HepG2 (cell line): ENCODE measurements around the gene FUT3. TPM values are rescaled to one million over a fixed set of nuclear protein-coding genes. Genes with fewer than 3 reads are reported as not detected.

Source experiments
- ATF3 ChIP-seq: sonication (generic); formaldehyde crosslinking; IDR thresholded peaks from 2 replicates; pipeline ENCODE4 v1.4.0; 2020; ENCODE audit warnings: missing genetic modification reagents
- E2F5 ChIP-seq: sonication (generic); formaldehyde crosslinking; conservative IDR thresholded peaks from 2 replicates; pipeline ENCODE4 v1.4.0; 2020; ENCODE audit warnings: missing genetic modification reagents
- HIC2 ChIP-seq: sonication (generic); formaldehyde crosslinking; IDR thresholded peaks from 2 replicates; pipeline ENCODE4 v1.9.0; 2022; ENCODE audit warnings: low read depth, missing genetic modification reagents
- NFAT5 ChIP-seq: sonication (generic); formaldehyde crosslinking; IDR thresholded peaks from 2 replicates; pipeline ENCODE4 v1.4.0; 2020; ENCODE audit warnings: missing genetic modification reagents
- SP2 ChIP-seq: sonication (generic); formaldehyde crosslinking; IDR thresholded peaks from 2 replicates; pipeline ENCODE4 v1.5.1; 2020; ENCODE audit warnings: mild to moderate bottlenecking, missing genetic modification reagents
- TBX2 ChIP-seq: sonication (generic); formaldehyde crosslinking; IDR thresholded peaks from 2 replicates; pipeline ENCODE4 v1.5.0; 2020; ENCODE audit warnings: missing genetic modification reagents, mild to moderate bottlenecking, borderline replicate concordance
- ZBTB40 ChIP-seq, 2 experiments: fragments of 450-650 bp in 1 of 2; sonication (generic) in 1 of 2; formaldehyde crosslinking in 1 of 2; IDR thresholded peaks; 2 replicates each; pipeline versions ENCODE4 v1.6.1 to v1.8.0; 2016 to 2022; ENCODE audit warnings: antibody characterized with exemption in 1 of 2, mild to moderate bottlenecking in 1 of 2, missing genetic modification reagents in 1 of 2
- ZC3H13 ChIP-seq: sonication (generic); formaldehyde crosslinking; IDR thresholded peaks from 2 replicates; pipeline ENCODE4 v1.8.1; 2023; ENCODE audit warnings: mild to moderate bottlenecking, missing genetic modification reagents, moderate library complexity
- ZNF468 ChIP-seq: sonication (generic); formaldehyde crosslinking; IDR thresholded peaks from 2 replicates; pipeline ENCODE4 v1.8.0; 2022; ENCODE audit warnings: mild to moderate bottlenecking, moderate library complexity, missing genetic modification reagents
- ZNF598 ChIP-seq: sonication (generic); formaldehyde crosslinking; IDR thresholded peaks from 2 replicates; pipeline ENCODE4 v1.5.1; 2020; ENCODE audit warnings: mild to moderate bottlenecking, missing genetic modification reagents, borderline replicate concordance
- ZNF703 ChIP-seq: sonication (generic); formaldehyde crosslinking; IDR thresholded peaks from 2 replicates; pipeline ENCODE4 v1.5.1; 2020; ENCODE audit warnings: missing genetic modification reagents, mild to moderate bottlenecking, moderate library complexity, borderline replicate concordance
- polyA plus RNA-seq, 8 experiments: library from polyadenylated mRNA; depleted of rRNA in 3 of 8; stranded (reverse) in 7 of 8; unstranded in 1 of 8; fragments of >200 nt; fragmentation: Illumina TruSeq in 4 of 8; extraction: Trizol in 4 of 8; gene quantifications; 2 replicates each; pipeline versions ENCODE4 v1.2.1 to v1.2.3, GENCODE V29; 2011 to 2016; ENCODE audit warnings: low read depth in 4 of 8, missing spikeins in 1 of 8, mixed read lengths in 1 of 8; ENCODE audit not compliant: insufficient read depth in 1 of 8
- total RNA-seq, 5 experiments: library from RNA; depleted of rRNA; stranded (reverse); fragments of >200 nt; fragmentation: Illumina TruSeq; extraction: Trizol; gene quantifications; 2 replicates each; pipeline ENCODE4 v1.2.3, GENCODE V29; 2016; ENCODE audit warnings: low read depth in 1 of 5

The FUT3 gene
- total and polyA plus RNA-seq, 2 of the 13 experiments (the other 11 are each of a cell fraction or from before 2014, with no cell fraction given): 0.53 to 1.1 TPM

GRCh38 chr19:5870986-5871394 is 19.7 kb upstream of the FUT3 start (continued):
- TF ChIP-seq NFAT5 (CRISPR knock-in tag) (no peak), ZNF703 (CRISPR knock-in tag) (peak; percentile 36; the same call in 1 of the 2 replicates), ATF3 (CRISPR knock-in tag) (peak; percentile 96), SP2 (CRISPR knock-in tag) (no peak), HIC2 (CRISPR knock-in tag) (peak; percentile 63; the same call in 1 of the 2 replicates), TBX2 (peak; percentile 95), ZNF468 (no peak), E2F5 (no peak), ZC3H13 (CRISPR knock-in tag) (peak; percentile 75), ZNF598 (CRISPR knock-in tag) (no peak), ZBTB40 (IDR thresholded peaks at IDR 0.05) (no peak), ZBTB40 (CRISPR knock-in tag; IDR thresholded peaks at IDR 0.05) (no peak; the same call in 1 of the 2 replicates)
